ENCODE measurements around the gene SELENOS.
A peak's percentile ranks its signal among the peaks of the same experiment; 100 is the strongest.

SELENOS gene

GRCh38 chr15:101272584-101272983 lies 4.7 kb downstream of the SELENOS start:
- no peak overlapping the region for H3K4me3 ChIP-seq (ENCODE audit: low read length)
- no peak for TF ChIP-seq CTCF (conservative IDR thresholded peaks at IDR 0.05; ENCODE audit: low read depth, low read length)
- no peak for DNase-seq (ENCODE audit: low read depth)

- no peak for DNase-seq (ENCODE audit: low read depth)
- peak; percentile 55 for TF ChIP-seq CTCF (conservative IDR thresholded peaks at IDR 0.05; ENCODE audit: low read depth, low read length)
- no peak overlapping the region for H3K4me3 ChIP-seq (ENCODE audit: low read length)
Measured at GRCh38 chr15:101269479-101270223, 7.6 kb downstream of the SELENOS start.

- H3K4me3 ChIP-seq (ENCODE audit: low read length) = no peak overlapping the region
- DNase-seq (ENCODE audit: low read depth) = no peak
- TF ChIP-seq CTCF (conservative IDR thresholded peaks at IDR 0.05; ENCODE audit: low read depth, low read length) = no peak
Measured at GRCh38 chr15:101267320-101268104, 9.8 kb downstream of the SELENOS start.

- TF ChIP-seq CTCF (conservative IDR thresholded peaks at IDR 0.05; ENCODE audit: low read depth, low read length) = no peak
- no peak overlapping the region for H3K4me3 ChIP-seq (ENCODE audit: low read length)
- DNase-seq (ENCODE audit: low read depth) = no peak
Measured at GRCh38 chr15:101266787-101267186, 10.5 kb downstream of the SELENOS start.

GRCh38 chr15:101266034-101266433 lies 11.3 kb downstream of the SELENOS start:
- no peak for TF ChIP-seq CTCF (conservative IDR thresholded peaks at IDR 0.05; ENCODE audit: low read depth, low read length)
- no peak overlapping the region for H3K4me3 ChIP-seq (ENCODE audit: low read length)
- no peak for DNase-seq (ENCODE audit: low read depth)

GRCh38 chr15:101264911-101265641 lies 12.2 kb downstream of the SELENOS start:
- no peak for TF ChIP-seq CTCF (conservative IDR thresholded peaks at IDR 0.05; ENCODE audit: low read depth, low read length)
- H3K4me3 ChIP-seq (ENCODE audit: low read length) = no peak overlapping the region
- DNase-seq (ENCODE audit: low read depth) = no peak

Measured in retinal pigment epithelial cell (primary cell).